HG03432 (cell line): ENCODE measurements around the gene NR1H3.
A peak's percentile ranks its signal among the peaks of the same experiment; 100 is the strongest.

Experiments used
- ATAC-seq: cut with Tn5 transposase; IDR thresholded peaks from one replicate; pipeline ENCODE4 v1.9.1; 2021; ENCODE audit warnings: mild to moderate bottlenecking, moderate library complexity; ENCODE audit not compliant: unreplicated experiment

Gene NR1H3

DNA sequence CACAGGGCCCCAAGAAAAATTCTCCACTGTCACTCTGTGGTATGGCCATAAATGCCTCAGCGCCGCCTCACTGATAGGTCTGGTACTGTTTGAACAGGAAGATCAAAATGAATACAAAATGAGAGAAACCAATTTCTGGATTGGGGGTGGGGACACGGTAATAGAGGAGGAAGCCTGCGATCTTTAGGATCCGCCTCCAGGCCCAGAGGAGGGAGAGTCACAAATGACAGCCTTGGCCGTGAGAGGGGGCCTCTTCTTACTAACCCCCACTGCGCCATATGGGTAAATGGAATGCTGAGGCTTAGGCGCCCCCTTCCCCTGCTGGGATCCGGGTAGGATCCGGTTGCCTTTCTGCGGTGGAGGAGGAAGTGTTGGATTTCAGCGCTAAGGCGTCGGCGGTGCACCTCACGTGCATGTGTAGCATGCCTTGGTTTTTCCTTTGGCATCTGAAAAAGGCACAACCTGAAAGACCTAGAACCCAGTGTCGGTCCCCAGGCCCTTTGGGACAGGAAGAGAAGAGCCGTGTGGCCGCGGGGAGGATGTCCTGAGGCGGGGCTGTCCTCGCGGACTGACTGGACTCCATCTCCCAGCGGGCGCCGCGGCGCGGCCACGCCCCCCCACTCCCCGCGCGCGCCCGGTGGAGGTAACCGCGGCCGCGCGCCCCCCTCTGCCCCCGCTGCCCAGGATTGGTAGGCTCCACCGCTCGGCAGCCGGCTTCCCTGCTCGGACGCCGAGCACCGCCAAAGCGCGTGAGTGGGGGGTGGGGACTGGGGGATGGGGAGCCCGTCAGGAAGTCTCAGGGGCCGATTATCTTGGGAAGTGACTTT, 11.4 kb downstream of the NR1H3 start:
- peak; percentile 62 for ATAC-seq

DNA sequence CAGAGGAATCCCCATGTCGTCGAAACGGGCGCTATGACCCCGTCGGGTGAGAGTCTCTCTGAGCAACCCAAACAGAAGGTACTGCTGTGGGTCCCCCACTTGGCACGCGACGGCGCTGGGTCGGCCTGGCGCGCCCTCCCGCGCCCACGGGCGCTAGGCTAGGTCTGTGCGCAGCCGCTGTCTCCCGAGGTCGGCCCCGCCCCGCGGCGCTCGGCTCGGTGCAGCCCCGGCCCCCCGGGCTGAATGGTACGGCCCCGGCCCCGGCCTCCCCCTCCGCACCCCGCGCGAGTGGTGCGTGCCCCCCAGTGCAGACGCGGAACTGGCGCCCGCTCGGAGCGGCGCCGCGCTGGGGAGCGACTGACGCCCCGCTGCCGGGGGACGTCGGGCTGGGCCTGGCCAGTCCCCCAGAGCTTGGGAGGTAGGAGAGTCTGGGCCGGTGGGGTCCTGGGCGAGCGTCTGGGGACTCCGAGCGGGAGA, 12.1 kb downstream of the NR1H3 start, which contains the start of gene MADD:
TSS of gene MADD (plus strand) at position 305 of the 477 bp plus-strand sequence.
- ATAC-seq: peak; percentile 81

DNA sequence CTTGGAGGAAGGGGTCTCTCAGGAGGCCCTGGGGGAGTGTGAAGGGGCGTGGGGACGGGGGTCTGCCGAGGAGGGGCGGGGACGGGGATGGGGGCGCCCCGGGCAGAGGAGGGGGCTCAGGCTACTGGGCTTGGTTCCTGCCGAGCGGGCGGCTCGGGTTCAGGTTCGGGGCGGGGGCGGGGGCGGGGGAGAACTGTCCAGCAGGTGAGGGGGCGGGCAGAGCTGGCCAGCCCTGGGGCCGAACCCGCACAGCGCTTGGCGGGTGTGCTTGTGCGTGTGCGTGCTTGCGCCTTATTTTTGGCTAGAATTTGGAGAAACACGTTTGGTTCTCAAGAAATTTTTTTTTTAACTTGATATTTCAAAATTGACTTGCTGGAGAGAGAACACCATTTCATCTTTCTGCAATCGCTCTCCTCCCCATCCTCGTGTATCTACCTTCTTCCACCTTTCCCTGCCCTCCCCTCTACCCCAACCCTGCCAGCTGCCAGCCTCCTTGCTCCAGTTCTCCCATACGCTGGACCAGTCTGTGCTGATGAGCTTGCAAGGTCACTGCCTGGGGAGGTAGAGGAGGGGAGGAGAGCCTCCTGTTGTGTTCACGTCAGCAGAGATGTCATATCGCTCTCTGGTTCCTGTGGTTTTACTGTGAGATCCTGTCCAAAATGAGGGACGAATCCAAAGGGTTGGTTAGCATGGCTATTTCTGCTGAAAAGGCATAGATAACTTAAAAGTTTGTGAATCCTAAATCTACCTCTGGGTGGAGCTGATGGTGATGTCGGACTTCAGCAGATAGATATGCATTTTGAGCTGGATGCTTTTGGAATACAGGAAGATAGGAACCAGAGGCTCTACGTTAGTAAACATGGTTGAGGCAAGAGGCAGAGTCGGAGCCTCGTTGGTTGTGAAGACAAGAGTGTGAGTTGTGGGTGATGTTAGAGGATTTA, 12.8 kb downstream of the NR1H3 start:
- no peak for ATAC-seq

DNA sequence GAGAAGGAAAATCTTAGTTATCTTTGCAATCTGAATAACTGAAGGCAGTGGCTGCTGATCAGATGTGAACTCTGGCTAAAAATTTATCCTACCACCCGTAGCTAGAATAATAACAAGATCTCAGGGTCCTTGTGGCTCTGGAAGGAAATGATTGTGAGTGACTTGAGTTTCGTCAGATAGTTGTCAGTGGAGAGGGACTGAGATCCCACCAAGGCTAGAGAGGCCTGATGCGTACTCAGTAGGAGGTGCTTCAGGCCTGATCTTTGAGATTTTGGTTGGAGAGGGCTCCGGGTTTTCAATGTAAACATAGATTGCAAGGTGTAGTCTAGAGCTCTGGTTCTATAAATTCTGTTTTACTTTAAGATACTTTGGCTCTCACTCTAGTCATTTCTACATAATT, 13.5 kb downstream of the NR1H3 start:
- no peak for ATAC-seq

DNA sequence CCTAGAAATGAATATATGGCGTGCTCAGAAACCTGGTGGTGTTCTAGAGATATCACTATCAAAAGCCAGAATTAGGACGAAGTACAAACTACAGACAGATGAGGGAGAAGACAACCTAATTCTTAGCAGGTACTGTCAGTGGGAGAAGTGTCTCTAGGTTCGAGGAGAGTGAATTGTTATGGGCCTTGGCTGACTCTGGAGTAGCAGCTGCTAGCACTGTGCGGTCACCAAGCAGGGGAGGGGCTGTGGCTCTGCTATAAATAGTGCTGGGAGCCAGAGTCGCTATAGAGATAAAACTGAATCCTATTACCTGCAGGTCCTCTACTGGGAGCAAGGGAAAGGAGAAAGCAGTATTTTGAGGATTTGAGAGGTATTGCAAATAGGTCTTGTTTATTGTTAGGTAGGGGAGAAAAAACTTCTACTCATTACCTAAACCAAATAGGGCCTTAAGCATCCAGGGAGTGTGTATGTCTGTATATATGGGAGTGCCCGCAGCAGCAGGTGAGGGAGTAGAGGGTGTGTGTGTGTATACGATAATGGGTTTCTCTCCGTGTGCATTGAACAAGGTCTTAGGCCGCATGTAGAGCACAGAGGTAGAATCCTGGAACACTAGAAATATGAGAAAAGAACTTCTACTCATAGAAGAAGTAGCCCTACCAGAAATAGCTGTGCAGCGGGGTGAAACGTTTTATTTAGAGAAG, 14.3 kb downstream of the NR1H3 start:
- ATAC-seq: no peak

DNA sequence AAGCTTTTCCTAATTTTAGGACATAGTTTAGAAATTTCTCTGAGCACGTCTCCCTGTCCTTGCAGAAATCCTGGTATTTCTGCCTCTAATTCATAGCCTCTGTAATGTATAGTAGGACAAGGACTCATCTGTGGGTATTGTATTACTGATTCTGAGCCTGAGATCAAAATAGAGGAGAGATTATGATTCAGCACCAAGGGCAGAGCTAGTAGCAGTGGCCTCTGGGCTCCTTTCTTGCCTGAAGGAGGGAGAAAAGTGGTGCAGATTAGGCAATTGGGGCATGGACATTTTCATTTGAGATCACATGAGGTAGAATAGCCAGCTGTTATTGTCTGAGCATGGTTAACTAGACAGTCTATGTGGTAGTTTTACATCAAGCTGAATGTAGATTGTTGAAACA, 14.9 kb downstream of the NR1H3 start:
- ATAC-seq: no peak

DNA sequence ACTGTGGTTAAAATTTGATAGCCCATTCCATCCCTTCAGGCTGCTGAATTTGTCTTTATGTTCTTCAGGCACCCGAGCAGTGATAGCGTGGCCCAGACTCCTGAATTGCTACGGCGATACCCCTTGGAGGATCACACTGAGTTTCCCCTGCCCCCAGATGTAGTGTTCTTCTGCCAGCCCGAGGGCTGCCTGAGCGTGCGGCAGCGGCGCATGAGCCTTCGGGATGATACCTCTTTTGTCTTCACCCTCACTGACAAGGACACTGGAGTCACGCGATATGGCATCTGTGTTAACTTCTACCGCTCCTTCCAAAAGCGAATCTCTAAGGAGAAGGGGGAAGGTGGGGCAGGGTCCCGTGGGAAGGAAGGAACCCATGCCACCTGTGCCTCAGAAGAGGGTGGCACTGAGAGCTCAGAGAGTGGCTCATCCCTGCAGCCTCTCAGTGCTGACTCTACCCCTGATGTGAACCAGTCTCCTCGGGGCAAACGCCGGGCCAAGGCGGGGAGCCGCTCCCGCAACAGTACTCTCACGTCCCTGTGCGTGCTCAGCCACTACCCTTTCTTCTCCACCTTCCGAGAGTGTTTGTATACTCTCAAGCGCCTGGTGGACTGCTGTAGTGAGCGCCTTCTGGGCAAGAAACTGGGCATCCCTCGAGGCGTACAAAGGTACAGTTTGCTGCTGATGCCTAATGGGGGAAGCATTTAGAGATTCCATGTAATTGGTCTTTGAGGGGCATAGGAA, 16.9 kb downstream of the NR1H3 start:
- no peak for ATAC-seq

DNA sequence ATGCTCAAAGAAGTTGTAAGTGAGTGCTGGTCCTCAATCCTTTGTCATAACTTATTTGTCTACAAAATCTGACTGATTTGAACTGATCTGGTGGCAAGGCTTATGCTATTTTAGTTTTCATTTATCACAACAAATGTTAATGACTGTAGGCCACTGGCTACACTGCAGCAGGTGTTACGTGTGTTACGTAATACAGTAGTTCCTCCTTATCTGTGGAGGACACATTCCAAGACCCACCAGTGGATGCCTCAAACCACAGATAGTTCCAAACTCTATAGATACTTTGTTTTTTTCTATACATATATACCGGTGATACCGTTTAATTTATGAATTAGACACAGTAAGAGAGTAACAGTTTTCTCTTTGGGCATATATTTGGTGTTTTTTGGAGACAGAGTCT, 19.1 kb downstream of the NR1H3 start:
- ATAC-seq: no peak

DNA sequence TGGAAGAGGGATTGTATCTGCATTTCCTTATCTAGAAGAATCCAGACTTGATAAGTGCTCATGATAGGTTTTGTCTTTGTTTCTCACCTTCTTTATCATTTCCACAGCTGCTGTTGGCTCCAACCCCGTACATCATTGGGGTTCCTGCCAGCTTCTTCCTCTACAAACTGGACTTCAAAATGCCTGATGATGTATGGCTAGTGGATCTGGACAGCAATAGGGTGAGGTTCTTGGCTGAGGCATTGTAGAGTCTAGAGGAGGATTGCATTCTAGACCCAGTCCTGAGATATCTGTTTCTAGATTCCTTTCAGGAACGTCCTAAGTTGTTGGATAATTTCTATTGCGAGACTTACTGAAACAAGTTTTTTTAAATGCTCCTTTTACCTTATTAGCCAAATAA, 20.3 kb downstream of the NR1H3 start:
- ATAC-seq: no peak

DNA sequence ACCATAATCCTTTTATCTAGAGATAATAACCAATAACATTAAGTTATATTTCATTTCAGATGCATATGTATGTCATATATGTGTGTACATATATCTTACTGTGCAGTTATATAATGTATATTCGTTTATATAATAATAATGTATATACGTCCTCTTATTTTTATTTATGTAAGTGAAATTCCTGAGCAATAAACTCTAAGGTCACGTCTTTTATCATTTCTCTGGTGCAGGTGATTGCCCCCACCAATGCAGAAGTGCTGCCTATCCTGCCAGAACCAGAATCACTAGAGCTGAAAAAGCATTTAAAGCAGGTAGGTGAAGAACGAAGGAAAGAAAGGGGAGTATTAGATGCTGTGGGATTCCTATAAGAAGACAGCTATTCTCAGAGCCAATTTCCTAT, 21.0 kb downstream of the NR1H3 start:
- no peak for ATAC-seq

DNA sequence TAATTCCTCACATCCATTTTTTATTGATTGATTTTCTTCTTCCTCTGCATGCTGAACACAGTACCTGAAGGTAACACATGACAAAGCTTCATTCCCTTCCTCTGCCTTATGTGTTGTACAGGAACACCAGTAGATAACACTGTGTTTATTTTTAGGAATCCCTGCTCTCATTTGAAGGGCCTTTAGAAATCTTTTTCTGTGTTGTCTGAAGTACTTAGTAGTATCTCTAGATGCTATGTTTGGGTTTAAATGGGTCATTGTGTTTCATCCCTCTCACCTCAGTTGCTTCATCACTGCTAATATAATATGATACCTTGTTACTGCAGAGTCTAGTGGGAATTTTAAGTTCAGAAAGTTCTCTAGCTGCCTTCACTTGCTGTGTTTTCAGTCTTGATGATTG, 22.3 kb downstream of the NR1H3 start:
- no peak for ATAC-seq

DNA sequence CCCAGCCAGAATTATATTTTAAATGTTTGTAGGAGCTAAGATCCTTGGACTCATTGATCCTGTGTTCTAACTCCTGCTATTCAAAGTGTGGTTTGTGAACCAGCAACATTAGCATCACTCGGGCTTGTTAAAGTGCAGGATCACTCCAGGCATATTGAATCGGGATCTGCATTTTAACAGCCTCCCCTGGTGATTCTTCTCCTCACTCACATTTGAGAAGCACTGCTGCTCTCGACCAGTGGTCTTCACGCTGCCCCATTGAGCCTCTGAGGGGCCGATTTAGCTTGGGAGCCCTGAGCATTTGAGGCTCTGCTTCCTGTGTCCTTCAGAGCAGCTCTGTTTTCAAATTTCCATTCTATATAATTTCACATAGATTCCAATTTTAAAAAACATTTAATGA, 23.1 kb downstream of the NR1H3 start:
- no peak for ATAC-seq

DNA sequence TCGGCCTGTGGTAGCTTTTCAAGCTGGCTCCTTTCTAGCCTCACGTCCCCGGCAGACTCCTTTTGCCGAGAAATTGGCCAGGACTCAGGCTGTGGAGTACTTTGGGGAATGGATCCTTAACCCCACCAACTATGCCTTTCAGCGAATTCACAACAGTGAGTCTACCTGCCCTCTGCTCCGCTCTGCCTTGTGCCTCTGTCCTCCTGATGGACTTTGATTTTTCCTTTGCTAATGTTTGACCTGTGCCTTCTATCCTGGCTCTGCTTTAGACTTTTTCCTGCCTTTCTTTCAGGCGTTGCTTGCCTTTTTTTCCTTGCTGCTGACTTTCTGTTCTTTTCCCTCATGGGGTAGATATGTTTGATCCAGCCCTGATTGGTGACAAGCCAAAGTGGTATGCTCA, 24.7 kb downstream of the NR1H3 start:
- ATAC-seq: no peak

DNA sequence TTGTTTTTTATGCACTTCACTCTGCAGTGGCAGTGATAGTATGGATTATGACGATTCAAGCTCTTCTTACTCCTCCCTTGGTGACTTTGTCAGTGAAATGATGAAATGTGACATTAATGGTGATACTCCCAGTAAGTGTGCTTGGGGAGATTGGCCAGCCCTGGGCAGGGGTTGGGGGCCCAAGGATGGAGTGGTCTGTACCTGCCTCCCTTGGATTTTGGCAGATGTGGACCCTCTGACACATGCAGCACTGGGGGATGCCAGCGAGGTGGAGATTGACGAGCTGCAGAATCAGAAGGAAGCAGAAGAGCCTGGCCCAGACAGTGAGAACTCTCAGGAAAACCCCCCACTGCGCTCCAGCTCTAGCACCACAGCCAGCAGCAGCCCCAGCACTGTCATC, 26.4 kb downstream of the NR1H3 start:
- no peak for ATAC-seq

DNA sequence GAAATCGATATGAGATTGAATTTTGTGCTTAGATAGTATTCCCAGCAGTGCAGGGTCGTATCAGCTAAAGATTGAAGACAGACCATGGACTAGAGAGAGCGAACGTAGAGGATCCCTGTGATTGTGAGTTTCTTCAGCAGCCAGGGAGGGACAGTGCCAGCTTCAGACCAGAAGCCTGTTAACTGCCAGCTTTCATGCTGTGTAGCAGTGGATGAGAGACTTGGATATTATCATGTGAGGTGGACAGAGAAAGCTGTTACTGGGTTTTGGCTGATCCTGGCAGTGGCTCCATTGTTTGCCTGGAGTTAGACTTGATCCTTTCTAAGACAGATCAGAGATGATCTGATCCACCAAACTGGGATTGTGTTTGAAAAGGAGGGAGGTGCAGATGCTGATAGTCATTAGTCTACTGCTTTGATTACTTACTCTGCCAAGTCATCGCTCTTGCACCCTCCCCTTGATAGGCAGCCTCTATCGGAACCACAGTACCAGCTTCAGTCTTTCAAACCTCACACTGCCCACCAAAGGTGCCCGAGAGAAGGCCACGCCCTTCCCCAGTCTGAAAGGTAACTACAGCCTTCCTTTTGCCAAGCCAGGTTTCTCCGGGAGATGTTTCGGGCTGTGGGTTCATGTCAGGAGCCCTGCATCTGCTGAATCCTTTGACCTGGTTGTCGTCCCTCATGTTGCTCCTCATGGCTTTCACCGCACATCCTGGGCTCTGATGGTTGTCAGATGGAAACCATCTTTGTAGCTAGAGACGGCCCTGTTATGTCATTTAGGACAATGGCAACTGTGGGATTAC, 28.4 kb downstream of the NR1H3 start:
- no peak for ATAC-seq

DNA sequence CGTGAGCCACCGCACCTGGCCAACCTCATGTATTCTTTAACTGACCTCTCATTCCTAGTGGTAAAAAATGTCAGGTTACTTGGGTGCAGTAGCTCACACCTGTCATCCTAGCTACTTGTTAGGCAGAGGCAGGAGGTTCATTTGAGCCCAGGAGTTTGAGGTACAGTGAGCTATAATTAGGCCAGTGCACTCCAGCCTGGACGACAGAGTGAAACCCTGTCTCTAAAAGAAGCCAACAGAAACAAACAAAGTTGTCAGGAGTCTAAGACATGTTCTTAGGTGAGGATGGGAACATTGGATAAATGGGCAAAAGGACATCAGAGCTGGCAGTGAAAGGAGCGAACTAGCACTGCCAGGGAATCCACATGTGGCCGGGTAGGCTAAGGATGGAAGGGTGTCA, 30.3 kb downstream of the NR1H3 start:
- no peak for ATAC-seq

DNA sequence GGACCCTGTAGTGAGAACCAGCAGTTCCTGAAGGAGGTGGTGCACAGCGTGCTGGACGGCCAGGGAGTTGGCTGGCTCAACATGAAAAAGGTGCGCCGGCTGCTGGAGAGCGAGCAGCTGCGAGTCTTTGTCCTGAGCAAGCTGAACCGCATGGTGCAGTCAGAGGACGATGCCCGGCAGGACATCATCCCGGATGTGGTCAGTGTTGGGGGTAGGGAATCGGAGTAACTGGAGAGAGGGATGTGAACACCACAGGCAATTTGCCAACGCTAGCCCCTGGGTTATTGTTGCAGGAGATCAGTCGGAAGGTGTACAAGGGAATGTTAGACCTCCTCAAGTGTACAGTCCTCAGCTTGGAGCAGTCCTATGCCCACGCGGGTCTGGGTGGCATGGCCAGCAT, 32.1 kb downstream of the NR1H3 start:
- ATAC-seq: no peak

DNA sequence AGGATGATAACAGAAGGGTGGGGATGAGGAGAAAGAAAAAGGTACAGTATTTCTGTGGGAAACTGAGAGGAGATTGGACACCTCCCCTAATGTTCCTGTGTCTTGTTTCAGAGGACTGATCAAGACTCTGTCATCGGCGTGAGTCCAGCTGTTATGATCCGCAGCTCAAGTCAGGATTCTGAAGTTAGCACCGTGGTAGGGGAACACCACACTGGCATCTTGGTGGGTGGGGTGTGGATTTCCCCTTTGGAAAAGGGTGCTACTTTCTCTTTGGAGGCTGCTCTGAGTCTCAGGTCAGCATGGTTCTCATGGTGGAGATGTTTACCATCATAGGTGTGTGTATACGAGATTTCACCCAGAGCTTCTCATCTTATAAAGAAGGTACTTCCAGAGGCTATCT, 37.6 kb downstream of the NR1H3 start:
- no peak for ATAC-seq

DNA sequence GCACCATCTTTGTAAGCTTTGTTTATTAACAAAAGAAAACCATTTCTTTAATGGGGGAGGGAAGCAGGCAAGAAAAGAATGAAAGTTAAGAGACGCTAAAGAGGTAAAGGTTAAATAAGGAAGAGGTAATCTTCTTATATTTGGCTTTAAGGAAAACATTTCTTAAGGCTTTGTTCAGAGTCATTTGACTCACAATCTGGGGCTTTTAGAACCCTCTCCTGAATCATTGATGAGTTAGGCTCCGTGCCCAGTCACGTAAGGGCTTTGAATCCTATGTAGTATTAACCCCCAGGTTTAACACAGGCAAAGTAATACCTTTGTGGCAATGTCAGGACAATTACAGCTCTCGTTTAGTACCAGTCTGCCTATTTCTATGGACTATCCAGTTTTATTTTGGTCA, 38.2 kb downstream of the NR1H3 start:
- ATAC-seq: no peak

DNA sequence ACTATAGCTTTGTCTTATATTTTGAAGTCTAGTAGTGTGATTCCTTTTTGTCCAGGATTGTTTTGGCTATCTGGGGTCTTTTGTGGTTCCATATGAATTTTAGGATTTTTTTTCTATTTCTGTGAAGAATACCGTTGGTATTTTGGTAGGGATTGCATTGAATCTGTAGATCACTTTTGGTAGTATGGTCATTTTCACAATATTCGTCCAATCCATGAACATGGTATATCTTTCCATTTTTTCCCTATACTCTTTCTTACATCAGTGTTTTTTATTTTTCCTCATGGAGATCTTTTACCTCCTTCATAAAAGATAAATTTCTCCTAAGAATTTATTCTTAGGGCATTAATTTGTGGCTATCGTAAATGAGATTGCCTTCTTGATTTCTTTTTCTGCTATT, 41.3 kb downstream of the NR1H3 start:
- no peak for ATAC-seq
